ENCODE measurements around the gene GRIA3. TPM values are rescaled to one million over a fixed set of nuclear protein-coding genes. Genes with fewer than 3 reads are reported as not detected.
"Not testable (repeated sequence)": the region's sequence is repeated elsewhere in the genome, so short reads cannot be mapped to it uniquely, and the experiment has no call there.

GRIA3 gene
- total and polyA plus RNA-seq, 5 donors, result 1.6 to 5.4 (median 4.0) TPM

GRCh38 chrX:123493857-123494256, 309.8 kb downstream of the GRIA3 start:
- intact Hi-C loops (cut with DNase I), result no loop called here
- H3K4me1 ChIP-seq (ENCODE audit: control insufficient read depth, insufficient read depth, low read length), result no peaks in the 10 kb centered on the region
- H3K27me3 ChIP-seq (ENCODE audit: control insufficient read depth, insufficient read depth), result no peaks in the 10 kb centered on the region
- no peaks in the 10 kb centered on the region for H3K9me3 ChIP-seq (ENCODE audit: control insufficient read depth, low read length)
- no peak overlapping the region for H3K27ac ChIP-seq (ENCODE audit: low read length)
- no peak for DNase-seq
- no peak overlapping the region for H3K4me3 ChIP-seq (ENCODE audit: low read length)
- no peak for ATAC-seq
- WGBS, result 35% methylated on average over 1 of the region's 1 CpG

- no peak overlapping the region for H3K27ac ChIP-seq (ENCODE audit: low read length)
- H3K4me1 ChIP-seq (ENCODE audit: control insufficient read depth, insufficient read depth, low read length), result no peaks in the 10 kb centered on the region
- no peak for ATAC-seq
- no peak for DNase-seq
- H3K27me3 ChIP-seq (ENCODE audit: control insufficient read depth, insufficient read depth), result no peaks in the 10 kb centered on the region
- intact Hi-C loops (cut with DNase I), result no loop called here
- WGBS, result 98% methylated on average over 7 of the region's 7 CpGs
- H3K9me3 ChIP-seq (ENCODE audit: control insufficient read depth, low read length), result no peaks in the 10 kb centered on the region
- no peak overlapping the region for H3K4me3 ChIP-seq (ENCODE audit: low read length)
Measured at GRCh38 chrX:123499787-123500186, 315.7 kb downstream of the GRIA3 start.

GRCh38 chrX:123504047-123504446, 320.0 kb downstream of the GRIA3 start:
- no peak for DNase-seq
- no peak for ATAC-seq
- Histone ChIP-seq H3K9me3 (ENCODE audit: control insufficient read depth, low read length) (no peaks in the 10 kb centered on the region), H3K4me1 (ENCODE audit: control insufficient read depth, insufficient read depth, low read length) (no peaks in the 10 kb centered on the region), H3K27me3 (ENCODE audit: control insufficient read depth, insufficient read depth) (no peaks in the 10 kb centered on the region), H3K27ac (ENCODE audit: low read length) (no peak overlapping the region), H3K4me3 (ENCODE audit: low read length) (no peak overlapping the region)
- intact Hi-C loops (cut with DNase I), result no loop called here
- 80% methylated on average over 2 of the region's 2 CpGs for WGBS

- H3K4me3 ChIP-seq (ENCODE audit: low read length), result no peak overlapping the region
- WGBS, result 53% methylated on average over 3 of the region's 3 CpGs
- no peaks in the 10 kb centered on the region for H3K9me3 ChIP-seq (ENCODE audit: control insufficient read depth, low read length)
- intact Hi-C loops (cut with DNase I), result no loop called here
- H3K27me3 ChIP-seq (ENCODE audit: control insufficient read depth, insufficient read depth), result no peaks in the 10 kb centered on the region
- DNase-seq (peak in 1 of 3 donors; percentile 11), ATAC-seq (no peak)
- H3K27ac ChIP-seq (ENCODE audit: low read length), result no peak overlapping the region
- no peaks in the 10 kb centered on the region for H3K4me1 ChIP-seq (ENCODE audit: control insufficient read depth, insufficient read depth, low read length)
Measured at GRCh38 chrX:123504630-123505270, 320.7 kb downstream of the GRIA3 start.

- no peaks in the 10 kb centered on the region for H3K27me3 ChIP-seq (ENCODE audit: control insufficient read depth, insufficient read depth)
- no peak for DNase-seq
- no peak overlapping the region for H3K4me3 ChIP-seq (ENCODE audit: low read length)
- intact Hi-C loops (cut with DNase I), result no loop called here
- no peak for ATAC-seq
- no peak overlapping the region for H3K27ac ChIP-seq (ENCODE audit: low read length)
- no peaks in the 10 kb centered on the region for H3K4me1 ChIP-seq (ENCODE audit: control insufficient read depth, insufficient read depth, low read length)
- WGBS, result 70% methylated on average over 6 of the region's 6 CpGs
- H3K9me3 ChIP-seq (ENCODE audit: control insufficient read depth, low read length), result no peaks in the 10 kb centered on the region
Measured at GRCh38 chrX:123513585-123514278, 329.7 kb downstream of the GRIA3 start.

- H3K4me3 ChIP-seq (ENCODE audit: low read length); ATAC-seq; H3K9me3 ChIP-seq (ENCODE audit: control insufficient read depth, low read length); H3K4me1 ChIP-seq (ENCODE audit: control insufficient read depth, insufficient read depth, low read length); H3K27ac ChIP-seq (ENCODE audit: low read length); intact Hi-C loops (cut with DNase I); DNase-seq; H3K27me3 ChIP-seq (ENCODE audit: control insufficient read depth, insufficient read depth): not testable (repeated sequence)
- WGBS, result 74% methylated on average over 26 of the region's 26 CpGs
Measured at GRCh38 chrX:123514279-123514640, 330.2 kb downstream of the GRIA3 start.

- DNase-seq (no peak), ATAC-seq (no peak)
- Histone ChIP-seq H3K4me3 (ENCODE audit: low read length) (no peak overlapping the region), H3K27me3 (ENCODE audit: control insufficient read depth, insufficient read depth) (no peaks in the 10 kb centered on the region), H3K4me1 (ENCODE audit: control insufficient read depth, insufficient read depth, low read length) (no peaks in the 10 kb centered on the region), H3K27ac (ENCODE audit: low read length) (no peak overlapping the region), H3K9me3 (ENCODE audit: control insufficient read depth, low read length) (no peaks in the 10 kb centered on the region)
- 60% methylated on average over 2 of the region's 2 CpGs for WGBS
- intact Hi-C loops (cut with DNase I), result no loop called here
Measured at GRCh38 chrX:123518791-123519190, 334.7 kb downstream of the GRIA3 start.

- intact Hi-C loops (cut with DNase I), result no loop called here
- DNase-seq (no peak), ATAC-seq (no peak)
- Histone ChIP-seq H3K27ac (ENCODE audit: low read length) (no peak overlapping the region), H3K4me3 (ENCODE audit: low read length) (no peak overlapping the region), H3K9me3 (ENCODE audit: control insufficient read depth, low read length) (no peaks in the 10 kb centered on the region), H3K4me1 (ENCODE audit: control insufficient read depth, insufficient read depth, low read length) (no peaks in the 10 kb centered on the region), H3K27me3 (ENCODE audit: control insufficient read depth, insufficient read depth) (no peaks in the 10 kb centered on the region)
- WGBS, result 69% methylated on average over 2 of the region's 2 CpGs
Measured at GRCh38 chrX:123525123-123525725, 341.1 kb downstream of the GRIA3 start.

GRCh38 chrX:123530726-123531125, 346.6 kb downstream of the GRIA3 start:
- H3K9me3 ChIP-seq (ENCODE audit: control insufficient read depth, low read length); DNase-seq; H3K4me1 ChIP-seq (ENCODE audit: control insufficient read depth, insufficient read depth, low read length); H3K4me3 ChIP-seq (ENCODE audit: low read length); H3K27ac ChIP-seq (ENCODE audit: low read length); ATAC-seq; intact Hi-C loops (cut with DNase I); H3K27me3 ChIP-seq (ENCODE audit: control insufficient read depth, insufficient read depth): not testable (repeated sequence)
- WGBS, result 88% methylated on average over 1 of the region's 1 CpG
